Measurements from ENCODE around the gene TTC39A. TPM values are rescaled to one million over a fixed set of nuclear protein-coding genes. Genes with fewer than 3 reads are reported as not detected.
"Not testable (repeated sequence)": the region's sequence is repeated elsewhere in the genome, so short reads cannot be mapped to it uniquely, and the experiment has no call there.

TTC39A gene
- total RNA-seq, 1 donor from 2014 or later, result 2.1 TPM

DNA sequence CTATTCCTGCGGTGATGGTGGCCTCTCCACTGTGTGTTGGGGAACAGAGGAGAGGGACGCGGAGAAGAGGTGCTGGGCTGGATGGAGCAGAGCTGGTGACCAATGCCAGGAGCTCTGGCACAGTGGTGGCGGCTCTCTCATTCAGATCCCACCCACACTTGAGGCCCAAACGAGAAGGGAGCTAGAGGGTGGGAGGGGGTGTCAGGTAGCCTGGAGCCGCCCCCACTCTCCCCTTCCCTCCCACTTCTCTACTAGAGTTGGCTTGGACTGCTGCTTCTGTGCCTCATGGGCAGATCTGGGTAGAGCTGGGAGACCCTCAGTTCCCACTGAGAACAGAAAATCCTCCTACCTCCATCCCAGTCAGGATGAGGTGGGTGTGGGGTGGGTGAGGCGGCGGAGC is 3.5 kb downstream of the TTC39A start:
- H3K27ac ChIP-seq (ENCODE audit: low read depth, low read length), result no peak overlapping the region
- H3K36me3 ChIP-seq (ENCODE audit: control insufficient read depth in 3 of 3, insufficient read depth in 3 of 3, low read length in 3 of 3), result no peaks in the 10 kb centered on the region
- no peaks in the 10 kb centered on the region for H3K9me3 ChIP-seq (ENCODE audit: control insufficient read depth in 3 of 3, low read length in 3 of 3)
- H3K4me1 ChIP-seq (ENCODE audit: control insufficient read depth in 3 of 3, insufficient read depth in 3 of 3, low read length in 3 of 3), result peaks cover 10 to 13% (median 11%) of the 10 kb centered on the region in 3 donors
- H3K27me3 ChIP-seq (ENCODE audit: control insufficient read depth in 3 of 3, insufficient read depth in 3 of 3, low read length in 3 of 3), result peaks cover 0 to 3% (median 2%) of the 10 kb centered on the region in 3 donors
- H3K4me3 ChIP-seq (ENCODE audit: low read length in 3 of 3), result no peak overlapping the region
- no peak overlapping the region for H3K9ac ChIP-seq (ENCODE audit: low read depth in 1 of 3, low read length in 3 of 3)

DNA sequence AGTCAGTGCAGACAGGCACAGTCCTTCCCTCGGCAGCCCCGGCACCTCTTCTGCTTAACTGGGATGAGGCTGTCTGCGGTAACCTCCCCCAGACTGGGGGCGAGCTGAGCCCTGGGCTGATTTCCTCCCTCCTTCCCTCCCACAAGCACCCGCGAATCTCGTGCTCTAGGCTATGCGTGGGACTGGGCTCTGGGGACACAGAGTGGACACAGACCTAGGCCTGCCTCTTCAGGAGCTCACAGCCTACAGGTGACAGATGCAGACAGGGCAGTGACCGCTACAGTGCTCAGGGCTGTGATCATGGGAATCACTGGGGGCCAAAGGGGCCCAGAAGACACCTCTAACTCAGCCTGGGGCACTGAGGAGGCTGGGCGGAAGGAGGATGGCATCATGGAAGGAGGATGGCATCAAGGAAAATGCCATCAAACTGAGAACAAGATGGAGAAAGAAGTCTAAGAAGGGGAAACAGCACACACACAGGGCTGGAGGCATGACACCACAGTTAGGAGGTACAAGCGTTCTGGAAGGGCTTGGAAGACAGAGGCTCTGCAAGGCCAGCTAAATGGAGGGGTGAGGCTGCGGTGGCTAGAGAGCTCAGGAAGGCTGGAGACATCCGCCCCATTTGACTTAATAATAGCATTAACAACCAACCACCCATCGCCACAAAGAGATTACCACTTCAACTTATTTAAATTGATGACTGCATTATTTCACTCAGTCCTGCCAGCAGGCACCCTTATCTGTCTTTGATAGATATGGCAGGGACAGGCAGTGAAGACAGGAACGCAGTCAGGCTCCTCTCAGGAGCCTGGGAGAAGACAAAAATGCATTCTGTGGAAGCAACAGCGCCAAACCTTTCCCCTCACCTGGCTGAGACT is 4.2 kb downstream of the TTC39A start:
- H3K27me3 ChIP-seq (ENCODE audit: control insufficient read depth in 3 of 3, insufficient read depth in 3 of 3, low read length in 3 of 3), result peaks cover 0 to 3% (median 2%) of the 10 kb centered on the region in 3 donors
- H3K4me3 ChIP-seq (ENCODE audit: low read length in 3 of 3), result no peak overlapping the region
- H3K36me3 ChIP-seq (ENCODE audit: control insufficient read depth in 3 of 3, insufficient read depth in 3 of 3, low read length in 3 of 3), result no peaks in the 10 kb centered on the region
- no peak overlapping the region for H3K27ac ChIP-seq (ENCODE audit: low read depth, low read length)
- no peak overlapping the region for H3K9ac ChIP-seq (ENCODE audit: low read depth in 1 of 3, low read length in 3 of 3)
- H3K9me3 ChIP-seq (ENCODE audit: control insufficient read depth in 3 of 3, low read length in 3 of 3), result no peaks in the 10 kb centered on the region
- peaks cover 5 to 8% (median 6%) of the 10 kb centered on the region in 3 donors for H3K4me1 ChIP-seq (ENCODE audit: control insufficient read depth in 3 of 3, insufficient read depth in 3 of 3, low read length in 3 of 3)

DNA sequence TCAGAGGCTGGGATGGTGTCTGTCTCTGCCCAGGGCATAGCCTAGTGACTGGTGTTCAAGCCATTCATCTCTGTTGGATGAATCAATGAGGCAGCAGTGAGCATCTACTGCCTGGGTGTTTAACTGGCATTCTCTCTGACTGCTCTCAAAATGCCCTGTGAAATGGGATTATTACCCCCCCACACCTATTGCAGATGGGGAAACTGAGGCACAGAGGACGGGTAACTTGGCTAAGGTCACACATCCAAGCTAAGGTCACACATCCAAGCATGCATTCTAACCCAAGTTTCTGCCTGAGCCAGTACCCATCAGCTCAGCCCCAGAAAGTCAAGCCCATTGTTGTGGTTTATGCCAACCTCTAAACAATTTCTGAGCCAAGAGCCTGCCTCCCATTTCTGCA is 5.0 kb downstream of the TTC39A start:
- H3K27ac ChIP-seq (ENCODE audit: low read depth, low read length), result no peak overlapping the region
- peaks cover 0 to 2% (median 0%) of the 10 kb centered on the region in 3 donors for H3K4me1 ChIP-seq (ENCODE audit: control insufficient read depth in 3 of 3, insufficient read depth in 3 of 3, low read length in 3 of 3)
- H3K4me3 ChIP-seq (ENCODE audit: low read length in 3 of 3), result no peak overlapping the region
- H3K27me3 ChIP-seq (ENCODE audit: control insufficient read depth in 3 of 3, insufficient read depth in 3 of 3, low read length in 3 of 3), result peaks cover 0 to 3% (median 0%) of the 10 kb centered on the region in 3 donors
- no peaks in the 10 kb centered on the region for H3K36me3 ChIP-seq (ENCODE audit: control insufficient read depth in 3 of 3, insufficient read depth in 3 of 3, low read length in 3 of 3)
- no peaks in the 10 kb centered on the region for H3K9me3 ChIP-seq (ENCODE audit: control insufficient read depth in 3 of 3, low read length in 3 of 3)
- no peak overlapping the region for H3K9ac ChIP-seq (ENCODE audit: low read depth in 1 of 3, low read length in 3 of 3)

DNA sequence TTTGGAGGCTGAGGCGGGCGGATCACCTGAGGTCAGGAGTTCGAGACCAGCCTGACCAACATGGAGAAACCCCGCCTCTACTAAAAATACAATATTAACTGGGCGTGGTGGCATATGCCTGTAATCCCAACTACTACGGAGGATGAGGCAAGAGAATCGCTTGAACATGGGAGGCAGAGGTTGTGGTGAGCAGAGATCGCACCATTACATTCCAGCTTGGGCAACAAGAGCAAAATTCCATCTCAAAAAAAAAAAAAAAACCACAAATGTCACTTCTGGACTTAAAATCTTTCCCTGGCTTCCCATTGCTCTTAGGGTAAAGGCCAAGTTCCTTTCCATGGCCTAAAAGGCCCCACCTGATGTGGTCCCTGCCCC is 5.4 kb downstream of the TTC39A start:
- not testable (repeated sequence) for H3K27me3 ChIP-seq (ENCODE audit: control insufficient read depth in 3 of 3, insufficient read depth in 3 of 3, low read length in 3 of 3); H3K9ac ChIP-seq (ENCODE audit: low read depth in 1 of 3, low read length in 3 of 3); H3K4me3 ChIP-seq (ENCODE audit: low read length in 3 of 3); H3K9me3 ChIP-seq (ENCODE audit: control insufficient read depth in 3 of 3, low read length in 3 of 3); H3K36me3 ChIP-seq (ENCODE audit: control insufficient read depth in 3 of 3, insufficient read depth in 3 of 3, low read length in 3 of 3); H3K4me1 ChIP-seq (ENCODE audit: control insufficient read depth in 3 of 3, insufficient read depth in 3 of 3, low read length in 3 of 3); H3K27ac ChIP-seq (ENCODE audit: low read depth, low read length)

DNA sequence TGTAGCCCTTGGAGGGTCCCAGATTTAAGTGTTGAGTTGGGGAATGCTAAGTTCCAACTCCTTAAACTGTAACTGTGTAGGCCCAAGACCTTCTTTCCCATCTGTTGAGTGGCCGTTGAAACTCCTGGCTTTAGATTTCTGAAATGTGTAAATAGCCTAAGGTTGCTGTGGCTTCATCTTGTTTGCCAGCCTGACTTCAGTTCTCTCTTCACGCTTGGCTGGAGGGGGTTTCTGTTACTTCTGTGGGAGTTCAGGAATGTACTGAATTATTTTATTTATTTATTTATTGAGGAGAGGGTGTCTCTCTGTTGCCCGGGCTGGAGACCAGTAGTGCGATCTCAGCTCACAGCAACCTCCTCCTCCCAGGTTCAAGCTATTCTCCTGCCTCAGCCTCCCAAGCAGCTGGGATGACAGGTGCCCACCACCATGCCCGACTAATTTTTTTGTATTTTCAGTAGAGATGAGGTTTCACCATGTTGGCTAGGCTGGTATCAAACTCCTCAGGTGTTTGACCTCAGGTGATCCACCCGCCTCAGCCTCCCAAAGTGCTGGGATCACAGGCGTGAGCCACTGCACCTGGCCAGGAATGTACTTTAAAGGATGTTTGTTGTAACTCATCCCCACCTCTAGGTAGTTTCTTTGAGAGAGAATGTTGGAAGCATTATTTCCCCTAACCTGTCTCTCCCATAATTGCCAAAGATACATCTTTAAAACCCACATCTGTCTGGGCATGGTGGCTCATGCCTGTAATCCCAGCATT is 5.9 kb downstream of the TTC39A start:
- no peaks in the 10 kb centered on the region for H3K4me1 ChIP-seq (ENCODE audit: control insufficient read depth in 3 of 3, insufficient read depth in 3 of 3, low read length in 3 of 3)
- H3K9me3 ChIP-seq (ENCODE audit: control insufficient read depth in 3 of 3, low read length in 3 of 3), result no peaks in the 10 kb centered on the region
- H3K4me3 ChIP-seq (ENCODE audit: low read length in 3 of 3), result no peak overlapping the region
- no peaks in the 10 kb centered on the region for H3K27me3 ChIP-seq (ENCODE audit: control insufficient read depth in 3 of 3, insufficient read depth in 3 of 3, low read length in 3 of 3)
- H3K27ac ChIP-seq (ENCODE audit: low read depth, low read length), result no peak overlapping the region
- no peak overlapping the region for H3K9ac ChIP-seq (ENCODE audit: low read depth in 1 of 3, low read length in 3 of 3)
- no peaks in the 10 kb centered on the region for H3K36me3 ChIP-seq (ENCODE audit: control insufficient read depth in 3 of 3, insufficient read depth in 3 of 3, low read length in 3 of 3)

DNA sequence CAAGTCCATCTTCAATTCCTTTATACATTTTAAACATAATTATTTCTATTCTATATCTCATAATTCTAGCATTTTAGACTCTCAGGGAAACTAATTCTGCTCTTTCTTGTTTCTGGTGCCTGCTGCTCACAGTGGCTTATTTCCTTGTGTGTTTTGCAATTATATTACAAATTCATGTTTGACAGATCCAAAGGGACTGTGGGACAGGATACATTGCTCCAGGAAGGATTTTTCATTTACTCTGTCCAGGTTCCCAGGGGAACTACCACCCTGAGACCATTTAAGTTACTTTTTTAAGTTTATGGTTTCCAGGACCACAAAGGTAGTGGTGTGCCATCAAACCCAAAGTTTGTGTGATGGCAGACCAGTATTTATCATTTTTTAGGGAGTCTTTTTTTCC is 6.6 kb downstream of the TTC39A start:
- no peaks in the 10 kb centered on the region for H3K36me3 ChIP-seq (ENCODE audit: control insufficient read depth in 3 of 3, insufficient read depth in 3 of 3, low read length in 3 of 3)
- no peak overlapping the region for H3K4me3 ChIP-seq (ENCODE audit: low read length in 3 of 3)
- H3K27me3 ChIP-seq (ENCODE audit: control insufficient read depth in 3 of 3, insufficient read depth in 3 of 3, low read length in 3 of 3), result no peaks in the 10 kb centered on the region
- no peak overlapping the region for H3K27ac ChIP-seq (ENCODE audit: low read depth, low read length)
- no peak overlapping the region for H3K9ac ChIP-seq (ENCODE audit: low read depth in 1 of 3, low read length in 3 of 3)
- no peaks in the 10 kb centered on the region for H3K9me3 ChIP-seq (ENCODE audit: control insufficient read depth in 3 of 3, low read length in 3 of 3)
- H3K4me1 ChIP-seq (ENCODE audit: control insufficient read depth in 3 of 3, insufficient read depth in 3 of 3, low read length in 3 of 3), result no peaks in the 10 kb centered on the region

DNA sequence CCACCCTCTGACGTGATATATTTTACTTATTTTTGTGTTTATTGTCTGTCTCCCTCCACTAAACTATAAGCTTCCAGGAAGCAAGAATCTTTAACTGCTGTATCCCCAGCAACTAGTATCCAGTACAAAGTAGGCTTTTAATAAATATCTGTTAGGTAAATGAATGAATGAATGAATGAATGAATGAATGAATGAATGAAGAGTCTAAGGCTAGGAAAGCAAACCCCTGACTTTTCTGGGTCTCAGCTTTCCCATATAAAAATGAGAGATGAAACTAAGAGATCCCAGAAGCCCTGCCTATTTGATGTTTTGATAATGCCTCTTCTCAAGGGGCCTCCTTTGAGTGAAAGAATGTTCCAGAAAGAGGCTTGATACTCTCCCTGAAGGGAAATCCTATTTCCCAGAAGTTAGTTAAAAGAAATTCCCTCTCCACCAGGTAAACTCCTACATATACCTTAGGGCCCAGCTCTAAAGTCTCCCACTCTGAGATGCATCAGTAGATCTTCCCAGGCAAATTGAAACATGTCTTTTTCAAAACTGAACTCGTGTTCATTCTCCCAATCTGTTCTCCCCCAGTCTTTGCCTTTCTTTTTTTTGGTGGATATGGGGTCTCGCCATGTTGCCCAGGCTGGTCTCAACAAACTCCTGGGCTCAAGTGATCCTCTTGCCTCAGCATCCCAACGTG is 7.8 kb downstream of the TTC39A start:
- Histone ChIP-seq H3K9me3 (ENCODE audit: control insufficient read depth in 3 of 3, low read length in 3 of 3) (no peaks in the 10 kb centered on the region), H3K27me3 (ENCODE audit: control insufficient read depth in 3 of 3, insufficient read depth in 3 of 3, low read length in 3 of 3) (no peaks in the 10 kb centered on the region), H3K4me3 (ENCODE audit: low read length in 3 of 3) (no peak overlapping the region), H3K36me3 (ENCODE audit: control insufficient read depth in 3 of 3, insufficient read depth in 3 of 3, low read length in 3 of 3) (no peaks in the 10 kb centered on the region), H3K27ac (ENCODE audit: low read depth, low read length) (no peak overlapping the region), H3K4me1 (ENCODE audit: control insufficient read depth in 3 of 3, insufficient read depth in 3 of 3, low read length in 3 of 3) (no peaks in the 10 kb centered on the region), H3K9ac (ENCODE audit: low read depth in 1 of 3, low read length in 3 of 3) (no peak overlapping the region)

DNA sequence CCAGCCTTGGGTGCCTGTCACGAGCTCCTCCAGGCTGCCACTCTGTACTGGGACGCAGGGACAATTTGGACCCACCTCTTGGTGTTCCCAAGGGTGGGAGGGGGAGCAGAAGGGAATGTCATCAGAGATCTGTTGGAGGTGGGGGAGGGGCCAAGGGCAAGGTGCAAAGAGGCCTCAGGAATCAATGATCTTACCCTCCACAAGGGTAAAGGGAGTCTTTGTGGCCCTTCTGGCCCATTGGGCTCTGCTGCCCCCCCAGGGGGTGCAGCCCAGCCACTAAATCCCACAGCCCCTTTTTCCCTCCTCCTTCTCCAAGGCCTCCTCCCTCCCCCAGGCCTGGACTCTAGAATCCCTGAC is 8.5 kb downstream of the TTC39A start:
- H3K27me3 ChIP-seq (ENCODE audit: control insufficient read depth in 3 of 3, insufficient read depth in 3 of 3, low read length in 3 of 3), result no peaks in the 10 kb centered on the region
- no peaks in the 10 kb centered on the region for H3K4me1 ChIP-seq (ENCODE audit: control insufficient read depth in 3 of 3, insufficient read depth in 3 of 3, low read length in 3 of 3)
- no peak overlapping the region for H3K27ac ChIP-seq (ENCODE audit: low read depth, low read length)
- H3K9ac ChIP-seq (ENCODE audit: low read depth in 1 of 3, low read length in 3 of 3), result no peak overlapping the region
- H3K9me3 ChIP-seq (ENCODE audit: control insufficient read depth in 3 of 3, low read length in 3 of 3), result no peaks in the 10 kb centered on the region
- H3K36me3 ChIP-seq (ENCODE audit: control insufficient read depth in 3 of 3, insufficient read depth in 3 of 3, low read length in 3 of 3), result no peaks in the 10 kb centered on the region
- H3K4me3 ChIP-seq (ENCODE audit: low read length in 3 of 3), result no peak overlapping the region

DNA sequence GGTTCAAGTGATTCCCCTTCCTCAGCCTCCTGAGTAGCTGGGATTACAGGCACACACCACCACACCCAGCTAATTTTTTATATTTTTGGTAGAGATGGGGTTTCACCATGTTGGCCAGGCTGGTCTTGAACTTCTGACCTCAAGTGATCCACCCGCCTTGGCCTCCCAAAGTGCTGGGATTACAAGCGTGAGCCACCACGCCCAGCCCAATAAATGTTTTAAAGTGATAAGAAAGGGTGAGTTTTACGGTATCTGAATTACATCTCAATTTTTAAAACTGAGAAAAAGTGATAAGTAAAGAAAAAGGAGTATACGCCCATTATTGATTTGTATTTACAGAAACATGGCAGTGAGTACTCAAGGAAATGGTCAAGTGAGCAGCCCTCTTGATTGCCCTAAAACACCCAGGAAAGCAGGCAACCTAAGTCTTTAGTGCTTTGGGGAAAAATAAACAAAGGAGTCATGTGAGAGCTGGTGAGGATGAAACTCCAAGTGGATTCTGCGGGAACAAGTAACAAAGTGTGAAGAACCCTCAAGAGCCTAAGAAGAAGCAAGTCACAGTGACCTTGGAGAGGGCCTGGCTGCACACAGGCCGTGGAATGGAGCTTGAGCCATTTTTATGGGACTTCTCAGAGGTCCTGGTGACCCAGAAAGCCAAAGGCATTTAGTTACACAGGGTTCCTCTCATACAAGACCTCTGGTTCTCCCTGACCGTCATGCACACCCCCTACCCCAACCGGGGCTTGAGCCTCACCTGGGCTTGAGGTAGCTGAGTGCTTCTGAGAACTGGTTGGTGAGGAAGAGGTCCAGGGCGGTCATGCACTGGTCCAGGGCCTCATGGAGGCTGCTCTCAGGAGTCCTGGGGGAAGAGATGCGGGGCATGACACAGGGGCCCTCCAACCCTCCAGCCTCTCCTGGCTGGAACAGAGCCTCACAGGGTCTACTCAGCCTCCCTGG is 9.1 kb downstream of the TTC39A start:
- no peaks in the 10 kb centered on the region for H3K9me3 ChIP-seq (ENCODE audit: control insufficient read depth in 3 of 3, low read length in 3 of 3)
- no peaks in the 10 kb centered on the region for H3K4me1 ChIP-seq (ENCODE audit: control insufficient read depth in 3 of 3, insufficient read depth in 3 of 3, low read length in 3 of 3)
- no peak overlapping the region for H3K27ac ChIP-seq (ENCODE audit: low read depth, low read length)
- H3K27me3 ChIP-seq (ENCODE audit: control insufficient read depth in 3 of 3, insufficient read depth in 3 of 3, low read length in 3 of 3), result no peaks in the 10 kb centered on the region
- H3K4me3 ChIP-seq (ENCODE audit: low read length in 3 of 3), result no peak overlapping the region
- no peak overlapping the region for H3K9ac ChIP-seq (ENCODE audit: low read depth in 1 of 3, low read length in 3 of 3)
- H3K36me3 ChIP-seq (ENCODE audit: control insufficient read depth in 3 of 3, insufficient read depth in 3 of 3, low read length in 3 of 3), result no peaks in the 10 kb centered on the region
